Measurements from ENCODE around the gene SCML2.

The SCML2 gene

GRCh38 chrX:18351784-18352183, 2.7 kb downstream of the SCML2 start:
- H3K9ac ChIP-seq (ENCODE audit: low read length) = no peak overlapping the region
- no peak overlapping the region for H3K4me3 ChIP-seq (ENCODE audit: low read depth, low read length)
- H3K36me3 ChIP-seq (ENCODE audit: control insufficient read depth, insufficient read depth, low read length) = no peaks in the 10 kb centered on the region
- H3K27ac ChIP-seq (ENCODE audit: low read depth, low read length) = no peak overlapping the region
- H3K27me3 ChIP-seq (ENCODE audit: control insufficient read depth, insufficient read depth, low read length) = peaks cover 13% of the 10 kb centered on the region
- H3K9me3 ChIP-seq (ENCODE audit: control insufficient read depth, insufficient read depth, low read depth, low read length) = no peaks in the 10 kb centered on the region
- H3K4me1 ChIP-seq (ENCODE audit: control insufficient read depth, insufficient read depth, low read length) = peaks cover 11% of the 10 kb centered on the region; the same call in 1 of the 2 replicates

GRCh38 chrX:18348047-18348446, 6.4 kb downstream of the SCML2 start:
- H3K9me3 ChIP-seq (ENCODE audit: control insufficient read depth, insufficient read depth, low read depth, low read length) = no peaks in the 10 kb centered on the region
- H3K4me3 ChIP-seq (ENCODE audit: low read depth, low read length) = no peak overlapping the region
- H3K27ac ChIP-seq (ENCODE audit: low read depth, low read length) = no peak overlapping the region; the same call in 1 of the 2 replicates
- H3K36me3 ChIP-seq (ENCODE audit: control insufficient read depth, insufficient read depth, low read length) = no peaks in the 10 kb centered on the region
- no peaks in the 10 kb centered on the region for H3K27me3 ChIP-seq (ENCODE audit: control insufficient read depth, insufficient read depth, low read length)
- H3K9ac ChIP-seq (ENCODE audit: low read length) = no peak overlapping the region
- no peaks in the 10 kb centered on the region for H3K4me1 ChIP-seq (ENCODE audit: control insufficient read depth, insufficient read depth, low read length)

- Histone ChIP-seq H3K4me1 (ENCODE audit: control insufficient read depth, insufficient read depth, low read length) (peaks cover 14% of the 10 kb centered on the region), H3K4me3 (ENCODE audit: low read depth, low read length) (no peak overlapping the region), H3K9ac (ENCODE audit: low read length) (no peak overlapping the region), H3K27me3 (ENCODE audit: control insufficient read depth, insufficient read depth, low read length) (no peaks in the 10 kb centered on the region), H3K9me3 (ENCODE audit: control insufficient read depth, insufficient read depth, low read depth, low read length) (peaks cover 20% of the 10 kb centered on the region), H3K36me3 (ENCODE audit: control insufficient read depth, insufficient read depth, low read length) (peaks cover 7% of the 10 kb centered on the region), H3K27ac (ENCODE audit: low read depth, low read length) (no peak overlapping the region)
These were observed 45.1 kb downstream of the SCML2 start for GRCh38 chrX:18309401-18309800.

- no peaks in the 10 kb centered on the region; the same call in 1 of the 2 replicates for H3K27me3 ChIP-seq (ENCODE audit: control insufficient read depth, insufficient read depth, low read length)
- H3K36me3 ChIP-seq (ENCODE audit: control insufficient read depth, insufficient read depth, low read length) = no peaks in the 10 kb centered on the region
- H3K4me3 ChIP-seq (ENCODE audit: low read depth, low read length) = no peak overlapping the region
- H3K4me1 ChIP-seq (ENCODE audit: control insufficient read depth, insufficient read depth, low read length) = 0 out of 2 replicates have a peak, but pooled peaks cover 3% of the 10 kb centered on the region
- no peak overlapping the region for H3K9ac ChIP-seq (ENCODE audit: low read length)
- H3K9me3 ChIP-seq (ENCODE audit: control insufficient read depth, insufficient read depth, low read depth, low read length) = peaks cover 2% of the 10 kb centered on the region; the same call in 1 of the 2 replicates
- H3K27ac ChIP-seq (ENCODE audit: low read depth, low read length) = no peak overlapping the region
These were observed 57.2 kb downstream of the SCML2 start for GRCh38 chrX:18297251-18297650.

GRCh38 chrX:18294893-18295292, 59.6 kb downstream of the SCML2 start:
- Histone ChIP-seq H3K4me3 (ENCODE audit: low read depth, low read length) (no peak overlapping the region), H3K9me3 (ENCODE audit: control insufficient read depth, insufficient read depth, low read depth, low read length) (peaks cover 2% of the 10 kb centered on the region; the same call in 1 of the 2 replicates), H3K27ac (ENCODE audit: low read depth, low read length) (no peak overlapping the region), H3K27me3 (ENCODE audit: control insufficient read depth, insufficient read depth, low read length) (no peaks in the 10 kb centered on the region), H3K36me3 (ENCODE audit: control insufficient read depth, insufficient read depth, low read length) (no peaks in the 10 kb centered on the region), H3K9ac (ENCODE audit: low read length) (no peak overlapping the region), H3K4me1 (ENCODE audit: control insufficient read depth, insufficient read depth, low read length) (peaks cover 9% of the 10 kb centered on the region)

- no peaks in the 10 kb centered on the region for H3K36me3 ChIP-seq (ENCODE audit: control insufficient read depth, insufficient read depth, low read length)
These were observed 63.4 kb downstream of the SCML2 start for GRCh38 chrX:18291006-18291545.

GRCh38 chrX:18290200-18290599, 64.3 kb downstream of the SCML2 start:
- Histone ChIP-seq H3K4me3 (ENCODE audit: low read depth, low read length) (no peak overlapping the region), H3K27ac (ENCODE audit: low read depth, low read length) (no peak overlapping the region), H3K27me3 (ENCODE audit: control insufficient read depth, insufficient read depth, low read length) (no peaks in the 10 kb centered on the region), H3K9me3 (ENCODE audit: control insufficient read depth, insufficient read depth, low read depth, low read length) (no peaks in the 10 kb centered on the region), H3K4me1 (ENCODE audit: control insufficient read depth, insufficient read depth, low read length) (peaks cover 40% of the 10 kb centered on the region), H3K36me3 (ENCODE audit: control insufficient read depth, insufficient read depth, low read length) (no peaks in the 10 kb centered on the region), H3K9ac (ENCODE audit: low read length) (no peak overlapping the region)

More at GRCh38 chrX:18291006-18291545, 63.4 kb downstream of the SCML2 start:
- Histone ChIP-seq H3K4me3 (ENCODE audit: low read depth, low read length) (no peak overlapping the region), H3K9me3 (ENCODE audit: control insufficient read depth, insufficient read depth, low read depth, low read length) (no peaks in the 10 kb centered on the region), H3K27ac (ENCODE audit: low read depth, low read length) (no peak overlapping the region), H3K27me3 (ENCODE audit: control insufficient read depth, insufficient read depth, low read length) (no peaks in the 10 kb centered on the region), H3K9ac (ENCODE audit: low read length) (no peak overlapping the region), H3K4me1 (ENCODE audit: control insufficient read depth, insufficient read depth, low read length) (peaks cover 40% of the 10 kb centered on the region)

GRCh38 chrX:18288716-18289115, 65.8 kb downstream of the SCML2 start:
- peak overlapping the region; percentile 26 for H3K4me3 ChIP-seq (ENCODE audit: low read depth, low read length)
- H3K36me3 ChIP-seq (ENCODE audit: control insufficient read depth, insufficient read depth, low read length) = no peaks in the 10 kb centered on the region
- no peak overlapping the region for H3K9ac ChIP-seq (ENCODE audit: low read length)
- H3K27ac ChIP-seq (ENCODE audit: low read depth, low read length) = no peak overlapping the region
- H3K27me3 ChIP-seq (ENCODE audit: control insufficient read depth, insufficient read depth, low read length) = no peaks in the 10 kb centered on the region
- peaks cover 40% of the 10 kb centered on the region for H3K4me1 ChIP-seq (ENCODE audit: control insufficient read depth, insufficient read depth, low read length)
- H3K9me3 ChIP-seq (ENCODE audit: control insufficient read depth, insufficient read depth, low read depth, low read length) = no peaks in the 10 kb centered on the region

- no peaks in the 10 kb centered on the region for H3K27me3 ChIP-seq (ENCODE audit: control insufficient read depth, insufficient read depth, low read length)
- H3K27ac ChIP-seq (ENCODE audit: low read depth, low read length) = no peak overlapping the region
- H3K4me3 ChIP-seq (ENCODE audit: low read depth, low read length) = no peak overlapping the region
- H3K4me1 ChIP-seq (ENCODE audit: control insufficient read depth, insufficient read depth, low read length) = peaks cover 40% of the 10 kb centered on the region
- H3K9ac ChIP-seq (ENCODE audit: low read length) = no peak overlapping the region
- no peaks in the 10 kb centered on the region for H3K36me3 ChIP-seq (ENCODE audit: control insufficient read depth, insufficient read depth, low read length)
- no peaks in the 10 kb centered on the region for H3K9me3 ChIP-seq (ENCODE audit: control insufficient read depth, insufficient read depth, low read depth, low read length)
These were observed 68.1 kb downstream of the SCML2 start for GRCh38 chrX:18286322-18286831.

GRCh38 chrX:18278449-18278848, 76.0 kb downstream of the SCML2 start:
- H3K4me1 ChIP-seq (ENCODE audit: control insufficient read depth, insufficient read depth, low read length) = no peaks in the 10 kb centered on the region
- no peak overlapping the region for H3K9ac ChIP-seq (ENCODE audit: low read length)
- no peaks in the 10 kb centered on the region for H3K36me3 ChIP-seq (ENCODE audit: control insufficient read depth, insufficient read depth, low read length)
- no peak overlapping the region for H3K27ac ChIP-seq (ENCODE audit: low read depth, low read length)
- H3K27me3 ChIP-seq (ENCODE audit: control insufficient read depth, insufficient read depth, low read length) = no peaks in the 10 kb centered on the region
- H3K4me3 ChIP-seq (ENCODE audit: low read depth, low read length) = no peak overlapping the region
- peaks cover 13% of the 10 kb centered on the region for H3K9me3 ChIP-seq (ENCODE audit: control insufficient read depth, insufficient read depth, low read depth, low read length)

- no peaks in the 10 kb centered on the region for H3K36me3 ChIP-seq (ENCODE audit: control insufficient read depth, insufficient read depth, low read length)
- no peak overlapping the region for H3K4me3 ChIP-seq (ENCODE audit: low read depth, low read length)
- no peaks in the 10 kb centered on the region; the same call in 1 of the 2 replicates for H3K27me3 ChIP-seq (ENCODE audit: control insufficient read depth, insufficient read depth, low read length)
- H3K9ac ChIP-seq (ENCODE audit: low read length) = no peak overlapping the region
- no peaks in the 10 kb centered on the region for H3K4me1 ChIP-seq (ENCODE audit: control insufficient read depth, insufficient read depth, low read length)
- H3K9me3 ChIP-seq (ENCODE audit: control insufficient read depth, insufficient read depth, low read depth, low read length) = peaks cover 15% of the 10 kb centered on the region
- no peak overlapping the region for H3K27ac ChIP-seq (ENCODE audit: low read depth, low read length)
These were observed 82.3 kb downstream of the SCML2 start for GRCh38 chrX:18272222-18272621.

Measured in HUES6 (cell line).